Astrocyte (in vitro differentiated cells and primary cell): ENCODE data around the gene SEMA6D. TPM values are rescaled to one million over a fixed set of nuclear protein-coding genes. Genes with fewer than 3 reads are reported as not detected.

Experiments used
- DNase-seq: peaks from one replicate; pipeline ENCODE4 v3.0.0-alpha.2; 2010; ENCODE audit warnings: low read depth
- FAIRE-seq: peaks from 2 replicates; lab custom pipeline; 2011; peaks lifted over from hg19 to GRCh38; lab: Jason Lieb, UNC
- H2AFZ ChIP-seq: 2 replicates; pipeline ENCODE4 v1.6.0; 2012; ENCODE audit warnings: low read depth, low read length, inconsistent platforms
- H3K27ac ChIP-seq: 2 replicates; pipeline ENCODE4 v1.5.1; 2011; ENCODE audit warnings: low read depth, low read length, inconsistent platforms
- H3K27me3 ChIP-seq: 2 replicates; pipeline ENCODE4 v1.6.0; 2011; ENCODE audit warnings: low read length, inconsistent platforms; ENCODE audit not compliant: insufficient read depth
- H3K36me3 ChIP-seq: 2 replicates; pipeline ENCODE4 v1.5.1; 2011; ENCODE audit warnings: low read length, inconsistent platforms; ENCODE audit not compliant: insufficient read depth
- H3K4me1 ChIP-seq: 2 replicates; pipeline ENCODE4 v1.5.1; 2011; ENCODE audit warnings: low read length, inconsistent platforms; ENCODE audit not compliant: insufficient read depth
- H3K4me2 ChIP-seq: 2 replicates; pipeline ENCODE4 v1.6.0; 2012; ENCODE audit warnings: low read length, inconsistent platforms
- H3K4me3 ChIP-seq: 2 replicates; pipeline ENCODE4 v1.5.1; 2011; ENCODE audit warnings: low read depth, mild to moderate bottlenecking, low read length, inconsistent platforms; ENCODE audit not compliant: insufficient read depth
- H3K79me2 ChIP-seq: 2 replicates; pipeline ENCODE4 v1.6.0; 2012; ENCODE audit warnings: mild to moderate bottlenecking, low read length, inconsistent platforms; ENCODE audit not compliant: insufficient read depth
- H3K9ac ChIP-seq: 2 replicates; pipeline ENCODE4 v1.6.0; 2012; ENCODE audit warnings: mild to moderate bottlenecking, low read length, inconsistent platforms
- H3K9me3 ChIP-seq: 2 replicates; pipeline ENCODE4 v1.5.1; 2012; ENCODE audit warnings: low read depth, mild to moderate bottlenecking, low read length, inconsistent platforms; ENCODE audit not compliant: insufficient read depth
- H4K20me1 ChIP-seq: 2 replicates; pipeline ENCODE4 v1.6.0; 2012; ENCODE audit warnings: low read length, inconsistent platforms; ENCODE audit not compliant: insufficient read depth
- H3K27ac Mint-ChIP-seq: one replicate; pipeline ENCODE4 v1.8.0; 2021; ENCODE audit warnings: mild to moderate bottlenecking, mixed read lengths; ENCODE audit not compliant: unreplicated experiment
- H3K27me3 Mint-ChIP-seq: one replicate; pipeline ENCODE4 v1.8.0; 2021; ENCODE audit warnings: low read depth, mixed read lengths; ENCODE audit not compliant: unreplicated experiment
- H3K36me3 Mint-ChIP-seq: one replicate; pipeline ENCODE4 v1.8.0; 2021; ENCODE audit warnings: low read depth, mixed read lengths; ENCODE audit not compliant: unreplicated experiment
- H3K4me1 Mint-ChIP-seq: one replicate; pipeline ENCODE4 v1.8.0; 2021; ENCODE audit warnings: low read depth, mixed read lengths; ENCODE audit not compliant: unreplicated experiment
- H3K4me3 Mint-ChIP-seq: one replicate; pipeline ENCODE4 v1.8.0; 2021; ENCODE audit warnings: mild to moderate bottlenecking, moderate library complexity, mixed read lengths; ENCODE audit not compliant: unreplicated experiment
- H3K9me3 Mint-ChIP-seq: one replicate; pipeline ENCODE4 v1.8.0; 2021; ENCODE audit warnings: mild to moderate bottlenecking, mixed read lengths; ENCODE audit not compliant: unreplicated experiment
- EZH2 ChIP-seq: IDR thresholded peaks from 2 replicates; pipeline ENCODE4 v1.6.1; 2012; ENCODE audit warnings: mild to moderate bottlenecking, low read length, inconsistent platforms; ENCODE audit not compliant: insufficient read depth
- total RNA-seq: library from RNA; stranded (reverse); gene quantifications from 2 replicates; pipeline ENCODE4 v1.2.1, GENCODE V29; 2021
- TF ChIP-seq, protein P1 (sequence below): IDR thresholded peaks from 2 replicates; pipeline ENCODE4 v1.5.1; 2011; ENCODE audit warnings: low read depth, mild to moderate bottlenecking, inconsistent platforms, low read length, moderate library complexity; ENCODE audit not compliant: insufficient read depth

SEMA6D gene
- total RNA-seq, 1 donor from 2014 or later, result 1.5 TPM

- H3K27ac ChIP-seq, result no peak overlapping the region
- H2AFZ ChIP-seq, result no peak overlapping the region
- H3K79me2 ChIP-seq, result no peaks in the 10 kb centered on the region
- no peak overlapping the region for H3K9ac ChIP-seq
- FAIRE-seq, result no peak
- no peaks in the 10 kb centered on the region for H3K4me1 Mint-ChIP-seq
- H3K4me3 Mint-ChIP-seq, result no peak overlapping the region
- no peak overlapping the region for H3K27ac Mint-ChIP-seq
- no peaks in the 10 kb centered on the region for H3K36me3 ChIP-seq
- no peaks in the 10 kb centered on the region for H3K36me3 Mint-ChIP-seq
- H3K27me3 ChIP-seq, result no peaks in the 10 kb centered on the region
- H3K4me3 ChIP-seq, result no peak overlapping the region
- H3K4me1 ChIP-seq, result no peaks in the 10 kb centered on the region
- no peaks in the 10 kb centered on the region for H3K9me3 ChIP-seq
- DNase-seq, result no peak
- peaks cover 1% of the 10 kb centered on the region for H3K27me3 Mint-ChIP-seq
- no peak overlapping the region for H3K4me2 ChIP-seq
- peaks cover 2% of the 10 kb centered on the region for H3K9me3 Mint-ChIP-seq
- H4K20me1 ChIP-seq, result no peaks in the 10 kb centered on the region
- TF ChIP-seq EZH2, result no peak
- TF ChIP-seq, protein P1, sequence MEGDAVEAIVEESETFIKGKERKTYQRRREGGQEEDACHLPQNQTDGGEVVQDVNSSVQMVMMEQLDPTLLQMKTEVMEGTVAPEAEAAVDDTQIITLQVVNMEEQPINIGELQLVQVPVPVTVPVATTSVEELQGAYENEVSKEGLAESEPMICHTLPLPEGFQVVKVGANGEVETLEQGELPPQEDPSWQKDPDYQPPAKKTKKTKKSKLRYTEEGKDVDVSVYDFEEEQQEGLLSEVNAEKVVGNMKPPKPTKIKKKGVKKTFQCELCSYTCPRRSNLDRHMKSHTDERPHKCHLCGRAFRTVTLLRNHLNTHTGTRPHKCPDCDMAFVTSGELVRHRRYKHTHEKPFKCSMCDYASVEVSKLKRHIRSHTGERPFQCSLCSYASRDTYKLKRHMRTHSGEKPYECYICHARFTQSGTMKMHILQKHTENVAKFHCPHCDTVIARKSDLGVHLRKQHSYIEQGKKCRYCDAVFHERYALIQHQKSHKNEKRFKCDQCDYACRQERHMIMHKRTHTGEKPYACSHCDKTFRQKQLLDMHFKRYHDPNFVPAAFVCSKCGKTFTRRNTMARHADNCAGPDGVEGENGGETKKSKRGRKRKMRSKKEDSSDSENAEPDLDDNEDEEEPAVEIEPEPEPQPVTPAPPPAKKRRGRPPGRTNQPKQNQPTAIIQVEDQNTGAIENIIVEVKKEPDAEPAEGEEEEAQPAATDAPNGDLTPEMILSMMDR, result no peak
These were observed 13.9 kb downstream of the SEMA6D start for GRCh38 chr15:47731230-47731629.

GRCh38 chr15:47732248-47732647 is 14.9 kb downstream of the SEMA6D start:
- FAIRE-seq, result no peak

GRCh38 chr15:47733085-47733484 is 15.8 kb downstream of the SEMA6D start:
- peaks cover 1% of the 10 kb centered on the region for H3K27me3 Mint-ChIP-seq
- Histone ChIP-seq H3K9me3 (no peaks in the 10 kb centered on the region), H3K4me3 (no peak overlapping the region), H3K36me3 (no peaks in the 10 kb centered on the region), H2AFZ (no peak overlapping the region), H3K4me2 (no peak overlapping the region), H3K79me2 (no peaks in the 10 kb centered on the region), H3K27me3 (no peaks in the 10 kb centered on the region), H3K4me1 (no peaks in the 10 kb centered on the region), H3K9ac (no peak overlapping the region), H3K27ac (no peak overlapping the region), H4K20me1 (no peaks in the 10 kb centered on the region)
- H3K4me1 Mint-ChIP-seq, result no peaks in the 10 kb centered on the region
- H3K9me3 Mint-ChIP-seq, result peaks cover 2% of the 10 kb centered on the region
- H3K27ac Mint-ChIP-seq, result no peak overlapping the region
- H3K36me3 Mint-ChIP-seq, result no peaks in the 10 kb centered on the region
- H3K4me3 Mint-ChIP-seq, result no peak overlapping the region
- FAIRE-seq (no peak), DNase-seq (no peak)
- TF ChIP-seq, protein P1, result no peak
- no peak for TF ChIP-seq EZH2

More at GRCh38 chr15:47732248-47732647, 14.9 kb downstream of the SEMA6D start:
- peaks cover 2% of the 10 kb centered on the region for H3K9me3 Mint-ChIP-seq
- no peak overlapping the region for H3K27ac Mint-ChIP-seq
- Histone ChIP-seq H3K27ac (no peak overlapping the region), H3K27me3 (no peaks in the 10 kb centered on the region), H3K9ac (no peak overlapping the region), H3K4me3 (no peak overlapping the region), H2AFZ (no peak overlapping the region), H3K79me2 (no peaks in the 10 kb centered on the region), H3K4me2 (no peak overlapping the region), H3K36me3 (no peaks in the 10 kb centered on the region), H3K9me3 (no peaks in the 10 kb centered on the region), H4K20me1 (no peaks in the 10 kb centered on the region), H3K4me1 (no peaks in the 10 kb centered on the region)
- H3K27me3 Mint-ChIP-seq, result peaks cover 1% of the 10 kb centered on the region
- no peaks in the 10 kb centered on the region for H3K36me3 Mint-ChIP-seq
- TF ChIP-seq, protein P1, result no peak
- TF ChIP-seq EZH2, result no peak
- DNase-seq, result no peak
- no peak overlapping the region for H3K4me3 Mint-ChIP-seq
- H3K4me1 Mint-ChIP-seq, result no peaks in the 10 kb centered on the region
